ENCODE data around the gene GMPR2.
A peak's percentile ranks its signal among the peaks of the same experiment; 100 is the strongest.

The GMPR2 gene

GRCh38 chr14:24271134-24271833 is 38.6 kb downstream of the GMPR2 start, which contains the start of gene RABGGTA:
RABGGTA (minus strand) TSS chr14:24271597; CDS start chr14:24271115, 482 bp downstream.
- TF ChIP-seq EZH2 (IDR thresholded peaks at IDR 0.05; ENCODE audit: borderline replicate concordance, low read length) = no peak
- TF ChIP-seq, protein P1, sequence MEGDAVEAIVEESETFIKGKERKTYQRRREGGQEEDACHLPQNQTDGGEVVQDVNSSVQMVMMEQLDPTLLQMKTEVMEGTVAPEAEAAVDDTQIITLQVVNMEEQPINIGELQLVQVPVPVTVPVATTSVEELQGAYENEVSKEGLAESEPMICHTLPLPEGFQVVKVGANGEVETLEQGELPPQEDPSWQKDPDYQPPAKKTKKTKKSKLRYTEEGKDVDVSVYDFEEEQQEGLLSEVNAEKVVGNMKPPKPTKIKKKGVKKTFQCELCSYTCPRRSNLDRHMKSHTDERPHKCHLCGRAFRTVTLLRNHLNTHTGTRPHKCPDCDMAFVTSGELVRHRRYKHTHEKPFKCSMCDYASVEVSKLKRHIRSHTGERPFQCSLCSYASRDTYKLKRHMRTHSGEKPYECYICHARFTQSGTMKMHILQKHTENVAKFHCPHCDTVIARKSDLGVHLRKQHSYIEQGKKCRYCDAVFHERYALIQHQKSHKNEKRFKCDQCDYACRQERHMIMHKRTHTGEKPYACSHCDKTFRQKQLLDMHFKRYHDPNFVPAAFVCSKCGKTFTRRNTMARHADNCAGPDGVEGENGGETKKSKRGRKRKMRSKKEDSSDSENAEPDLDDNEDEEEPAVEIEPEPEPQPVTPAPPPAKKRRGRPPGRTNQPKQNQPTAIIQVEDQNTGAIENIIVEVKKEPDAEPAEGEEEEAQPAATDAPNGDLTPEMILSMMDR (IDR thresholded peaks at IDR 0.05; ENCODE audit: low read length) = peak; percentile 83
- Histone ChIP-seq H3K4me1 (ENCODE audit: insufficient read depth, low read length, severe bottlenecking) (peaks cover 44% of the 10 kb centered on the region), H3K27me3 (ENCODE audit: insufficient read depth, low read length) (no peaks in the 10 kb centered on the region), H3K79me2 (ENCODE audit: insufficient read depth, low read length) (no peaks in the 10 kb centered on the region), H4K20me1 (ENCODE audit: insufficient read depth, low read length) (no peaks in the 10 kb centered on the region), H3K9me3 (ENCODE audit: low read length) (no peaks in the 10 kb centered on the region), H3K4me3 (ENCODE audit: low read depth, low read length, poor library complexity, severe bottlenecking) (peak within 1 kb of the TSS; percentile 67), H3K27ac (ENCODE audit: low read depth, low read length, poor library complexity, severe bottlenecking) (peak within 1 kb of the TSS; percentile 71), H3K36me3 (ENCODE audit: insufficient read depth, low read length) (0 out of 2 replicates have a peak, but pooled peaks cover 3% of the 10 kb centered on the region), H3K9me2 (ENCODE audit: low read depth, low read length) (no peaks in the 10 kb centered on the region), H3K9ac (ENCODE audit: low read length) (peak within 1 kb of the TSS; percentile 82), H2AFZ (ENCODE audit: low read length) (no peak within 1 kb of the TSS), H3F3A (ENCODE audit: insufficient read depth, low read length) (no peaks in the 10 kb centered on the region), H3K4me2 (ENCODE audit: low read length) (peak within 1 kb of the TSS; percentile 69)

DNA sequence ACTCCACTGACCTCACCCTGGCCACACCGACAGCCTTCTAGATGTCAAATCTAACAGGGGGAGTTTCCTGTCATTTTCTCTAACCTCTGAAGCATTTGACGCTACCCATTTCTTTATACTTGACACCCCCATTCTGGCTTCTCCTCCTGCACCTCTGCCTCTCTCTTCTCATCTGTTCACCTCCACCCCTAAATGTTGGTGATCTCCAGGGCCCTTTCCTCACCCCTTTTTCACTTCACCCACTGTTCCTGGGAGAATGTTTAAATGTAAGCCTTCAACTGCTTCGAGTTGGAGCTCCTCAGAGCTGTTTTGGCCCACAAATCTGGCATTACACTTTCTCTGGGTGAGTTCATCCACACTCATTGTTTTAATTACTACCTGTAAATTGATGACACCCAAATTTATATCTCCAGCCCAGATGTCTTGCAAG is 39.1 kb downstream of the GMPR2 start:
- H3K9me2 ChIP-seq (ENCODE audit: low read depth, low read length) = no peaks in the 10 kb centered on the region
- peak overlapping the region; percentile 63 for H3K27ac ChIP-seq (ENCODE audit: low read depth, low read length, poor library complexity, severe bottlenecking)
- TF ChIP-seq EZH2 (IDR thresholded peaks at IDR 0.05; ENCODE audit: borderline replicate concordance, low read length) = no peak
- TF ChIP-seq, protein P1 (IDR thresholded peaks at IDR 0.05; ENCODE audit: low read length) = no peak
- peak overlapping the region; percentile 60 for H3K9ac ChIP-seq (ENCODE audit: low read length)
- H3K79me2 ChIP-seq (ENCODE audit: insufficient read depth, low read length) = no peaks in the 10 kb centered on the region
- peak overlapping the region; percentile 69 for H3K4me2 ChIP-seq (ENCODE audit: low read length)
- no peaks in the 10 kb centered on the region for H3K9me3 ChIP-seq (ENCODE audit: low read length)
- no peaks in the 10 kb centered on the region for H3K27me3 ChIP-seq (ENCODE audit: insufficient read depth, low read length)
- H3K36me3 ChIP-seq (ENCODE audit: insufficient read depth, low read length) = no peaks in the 10 kb centered on the region
- H3F3A ChIP-seq (ENCODE audit: insufficient read depth, low read length) = no peaks in the 10 kb centered on the region
- H2AFZ ChIP-seq (ENCODE audit: low read length) = no peak overlapping the region
- H3K4me1 ChIP-seq (ENCODE audit: insufficient read depth, low read length, severe bottlenecking) = peaks cover 44% of the 10 kb centered on the region
- peak overlapping the region; percentile 67 for H3K4me3 ChIP-seq (ENCODE audit: low read depth, low read length, poor library complexity, severe bottlenecking)
- H4K20me1 ChIP-seq (ENCODE audit: insufficient read depth, low read length) = no peaks in the 10 kb centered on the region

DNA sequence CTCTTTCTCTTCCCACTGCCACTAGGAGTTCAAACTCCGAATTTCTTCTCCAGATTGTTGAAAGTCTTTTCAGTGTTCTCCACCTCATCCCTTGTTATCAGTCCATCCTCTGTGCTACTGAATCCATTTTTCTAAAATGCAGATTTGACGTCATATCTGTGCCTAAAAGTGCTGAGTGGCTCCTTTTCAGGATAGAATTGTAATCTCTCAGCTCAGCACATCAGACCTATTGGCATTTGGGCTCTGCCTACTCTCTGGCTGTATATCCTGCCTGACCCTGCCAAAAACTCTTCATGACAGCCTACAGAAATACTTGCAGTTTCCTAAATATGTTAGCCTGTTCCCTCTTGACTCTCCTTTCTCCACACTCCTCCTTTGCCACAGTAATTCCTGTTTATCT is 39.7 kb downstream of the GMPR2 start:
- no peaks in the 10 kb centered on the region for H3K9me3 ChIP-seq (ENCODE audit: low read length)
- H3K79me2 ChIP-seq (ENCODE audit: insufficient read depth, low read length) = no peaks in the 10 kb centered on the region
- H3F3A ChIP-seq (ENCODE audit: insufficient read depth, low read length) = no peaks in the 10 kb centered on the region
- H4K20me1 ChIP-seq (ENCODE audit: insufficient read depth, low read length) = no peaks in the 10 kb centered on the region
- no peaks in the 10 kb centered on the region for H3K36me3 ChIP-seq (ENCODE audit: insufficient read depth, low read length)
- H2AFZ ChIP-seq (ENCODE audit: low read length) = no peak overlapping the region
- no peaks in the 10 kb centered on the region for H3K9me2 ChIP-seq (ENCODE audit: low read depth, low read length)
- peak overlapping the region; percentile 69 for H3K4me2 ChIP-seq (ENCODE audit: low read length)
- peaks cover 46% of the 10 kb centered on the region for H3K4me1 ChIP-seq (ENCODE audit: insufficient read depth, low read length, severe bottlenecking)
- peak overlapping the region; percentile 63 for H3K27ac ChIP-seq (ENCODE audit: low read depth, low read length, poor library complexity, severe bottlenecking)
- H3K4me3 ChIP-seq (ENCODE audit: low read depth, low read length, poor library complexity, severe bottlenecking) = peak overlapping the region; percentile 67
- no peak for TF ChIP-seq EZH2 (IDR thresholded peaks at IDR 0.05; ENCODE audit: borderline replicate concordance, low read length)
- TF ChIP-seq, protein P1 (IDR thresholded peaks at IDR 0.05; ENCODE audit: low read length) = no peak
- peak overlapping the region; percentile 60; the same call in 1 of the 2 replicates for H3K9ac ChIP-seq (ENCODE audit: low read length)
- H3K27me3 ChIP-seq (ENCODE audit: insufficient read depth, low read length) = no peaks in the 10 kb centered on the region

All from OCI-LY1 (cell line).